Thymus (tissue), 14 donors: ENCODE results near the gene HACD2. TPM values are rescaled to one million over a fixed set of nuclear protein-coding genes. Genes with fewer than 3 reads are reported as not detected.

Experiments
- DNase-seq, 9 donors: peaks; one replicate each; pipeline ENCODE4 v3.0.0-alpha.2; 2013; ENCODE audit warnings: low spot score in 9 of 9, low read depth in 6 of 9, missing footprints in 1 of 9
- H3K27ac ChIP-seq, 2 donors: one replicate each; pipeline ENCODE4 v1.5.1; 2013; ENCODE audit warnings: control low read depth in 1 of 2, low read depth in 1 of 2, low read length in 1 of 2, mild to moderate bottlenecking in 1 of 2, moderate library complexity in 1 of 2
- H3K27me3 ChIP-seq, 2 donors: one replicate each; pipeline ENCODE4 v1.5.1; 2013; ENCODE audit warnings: low read length in 1 of 2; ENCODE audit not compliant: control insufficient read depth in 2 of 2, insufficient read depth in 1 of 2
- H3K36me3 ChIP-seq, 2 donors: one replicate each; pipeline ENCODE4 v1.5.1; 2013; ENCODE audit warnings: low read length in 1 of 2, mild to moderate bottlenecking in 1 of 2, moderate library complexity in 1 of 2; ENCODE audit not compliant: control insufficient read depth in 2 of 2, insufficient read depth in 2 of 2
- H3K4me1 ChIP-seq, 2 donors: one replicate each; pipeline ENCODE4 v1.5.1; 2013; ENCODE audit warnings: low read length in 2 of 2; ENCODE audit not compliant: control insufficient read depth in 2 of 2, insufficient read depth in 2 of 2
- H3K4me3 ChIP-seq, 2 donors: one replicate each; pipeline ENCODE4 v1.5.1; 2013; ENCODE audit warnings: low read length in 2 of 2, control low read depth in 1 of 2, mild to moderate bottlenecking in 1 of 2
- H3K9me3 ChIP-seq, 2 donors: one replicate each; pipeline ENCODE4 v1.5.1; 2013; ENCODE audit warnings: low read length in 1 of 2, mild to moderate bottlenecking in 1 of 2; ENCODE audit not compliant: control insufficient read depth in 2 of 2, insufficient read depth in 1 of 2
- WGBS: extraction: QIAGEN DNeasy Blood & Tissue Kit; methylation state at CpG from one replicate; pipeline ENCODE4 v1.1.7; 2013; 5-methylcytosine and 5-hydroxymethylcytosine counted together
- long read RNA-seq, 10 donors: transcript quantifications; one replicate each; lab custom pipeline, GENCODE V29; 2026
- polyA plus RNA-seq: library from polyadenylated mRNA; stranded (reverse); fragments of 200-250 nt; gene quantifications from one replicate; pipeline ENCODE4 v1.2.3, GENCODE V29; 2013
- total RNA-seq: library from RNA; stranded (reverse); fragments of 120-200 nt; gene quantifications from one replicate; pipeline ENCODE4 v1.2.4, GENCODE V29; 2013
- donor health status: healthy.

HACD2 gene
- 12.2 TPM for total RNA-seq
- polyA plus RNA-seq = 16.1 TPM
- long read RNA-seq, donor 1 = 0 reads
- long read RNA-seq, donor 2, full-length matches to known transcripts = 6 of 6 reads
- long read RNA-seq, donor 2, partial matches to known transcripts = 0 of 6 reads
- long read RNA-seq, donor 2, other reads (novel, unspliced or antisense) = 0 of 6 reads
- long read RNA-seq, donor 3, full-length matches to known transcripts = 2 of 2 reads
- long read RNA-seq, donor 3, partial matches to known transcripts = 0 of 2 reads
- long read RNA-seq, donor 3, other reads (novel, unspliced or antisense) = 0 of 2 reads
- long read RNA-seq, donor 4, full-length matches to known transcripts = 5 of 5 reads
- long read RNA-seq, donor 4, partial matches to known transcripts = 0 of 5 reads
- long read RNA-seq, donor 4, other reads (novel, unspliced or antisense) = 0 of 5 reads
- long read RNA-seq, donor 5, full-length matches to known transcripts = 8 of 8 reads
- long read RNA-seq, donor 5, partial matches to known transcripts = 0 of 8 reads
- long read RNA-seq, donor 5, other reads (novel, unspliced or antisense) = 0 of 8 reads
- long read RNA-seq, donor 6, full-length matches to known transcripts = 10 of 10 reads
- long read RNA-seq, donor 6, partial matches to known transcripts = 0 of 10 reads
- long read RNA-seq, donor 6, other reads (novel, unspliced or antisense) = 0 of 10 reads
- long read RNA-seq, donor 7, full-length matches to known transcripts = 4 of 4 reads
- long read RNA-seq, donor 7, partial matches to known transcripts = 0 of 4 reads
- long read RNA-seq, donor 7, other reads (novel, unspliced or antisense) = 0 of 4 reads
- long read RNA-seq, donor 8, full-length matches to known transcripts = 1 of 1 reads
- long read RNA-seq, donor 8, partial matches to known transcripts = 0 of 1 reads
- long read RNA-seq, donor 8, other reads (novel, unspliced or antisense) = 0 of 1 reads
- long read RNA-seq, donor 9, full-length matches to known transcripts = 4 of 4 reads
- long read RNA-seq, donor 9, partial matches to known transcripts = 0 of 4 reads
- long read RNA-seq, donor 9, other reads (novel, unspliced or antisense) = 0 of 4 reads
- long read RNA-seq, donor 10, full-length matches to known transcripts = 9 of 14 reads
- long read RNA-seq, donor 10, partial matches to known transcripts = 5 of 14 reads
- long read RNA-seq, donor 10, other reads (novel, unspliced or antisense) = 0 of 14 reads

- Histone ChIP-seq H3K27me3 (peaks cover 0 to 7% of the 10 kb centered on the region in 2 donors), H3K9me3 (peaks cover 2 to 12% of the 10 kb centered on the region in 2 donors), H3K36me3 (peaks cover 0 to under 1% of the 10 kb centered on the region in 2 donors), H3K27ac (peak within 1 kb of the TSS; percentile 91 to 94), H3K4me1 (peaks cover 2 to 14% of the 10 kb centered on the region in 2 donors), H3K4me3 (peak within 1 kb of the TSS; percentile 98 to 99)
- peak; percentile 84 to 96 (median 92) for DNase-seq
- under 1% methylated on average over 54 of the region's 54 CpGs for WGBS
Observed at GRCh38 chr3:123584988-123585937, at the start of gene HACD2. HACD2 (minus strand) TSS chr3:123585053; CDS start chr3:123585027, 26 bp downstream.

DNA sequence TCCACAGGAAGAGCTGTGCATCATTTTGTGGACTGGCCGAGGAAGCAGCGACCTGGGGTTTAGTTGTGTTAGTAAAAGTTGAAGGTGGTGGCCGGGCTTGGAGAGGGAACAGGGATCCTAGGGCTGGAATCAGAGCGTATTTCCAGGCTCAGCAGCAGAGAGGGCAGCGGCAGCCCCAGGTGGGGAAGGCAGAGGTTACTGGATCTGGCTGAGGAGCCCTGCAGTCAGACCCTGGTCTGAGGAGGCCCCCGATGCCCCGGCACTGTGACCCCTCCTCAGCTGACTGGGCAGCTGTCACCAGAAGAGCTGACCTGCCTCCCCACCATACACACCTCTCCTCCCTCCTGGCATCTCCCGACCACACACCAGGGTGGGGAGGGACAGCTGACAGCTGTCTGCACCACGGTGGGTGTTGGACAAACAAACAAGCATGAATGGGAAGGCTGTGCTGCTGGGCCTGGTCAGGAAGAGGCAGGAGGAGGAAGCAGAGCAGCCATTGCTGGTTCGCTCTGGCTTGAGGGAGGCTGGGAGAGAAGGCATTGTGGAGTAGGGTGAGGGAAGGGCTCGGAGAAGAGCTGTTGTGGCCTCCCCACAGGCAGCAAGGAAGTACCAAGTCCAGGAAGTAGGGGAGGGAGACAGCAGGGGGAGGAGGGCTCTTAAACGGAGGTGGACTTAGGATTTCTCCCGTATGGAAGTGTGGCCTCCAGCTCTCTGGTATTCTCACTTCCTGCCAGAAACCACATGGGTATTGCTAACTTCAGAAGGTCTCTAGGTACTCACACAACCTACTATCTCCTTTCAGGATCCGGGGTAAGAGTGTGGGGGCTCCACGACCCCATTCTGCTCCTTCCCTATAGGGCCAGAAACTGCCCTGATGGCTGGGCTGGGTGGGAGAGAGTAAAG, 49.5 kb upstream of the HACD2 start:
- DNase-seq = no peak
- H3K9me3 ChIP-seq = no peaks in the 10 kb centered on the region
- no peaks in the 10 kb centered on the region for H3K27me3 ChIP-seq
- H3K4me1 ChIP-seq = peaks cover 0 to 10% of the 10 kb centered on the region in 2 donors
- WGBS = 84% methylated on average over 15 of the region's 15 CpGs
- H3K4me3 ChIP-seq = no peak overlapping the region
- no peaks in the 10 kb centered on the region for H3K36me3 ChIP-seq
- H3K27ac ChIP-seq = no peak overlapping the region

- WGBS = over 99% methylated on average over 2 of the region's 2 CpGs
Observed at GRCh38 chr3:123633530-123633929, 48.7 kb upstream of the HACD2 start.

DNA sequence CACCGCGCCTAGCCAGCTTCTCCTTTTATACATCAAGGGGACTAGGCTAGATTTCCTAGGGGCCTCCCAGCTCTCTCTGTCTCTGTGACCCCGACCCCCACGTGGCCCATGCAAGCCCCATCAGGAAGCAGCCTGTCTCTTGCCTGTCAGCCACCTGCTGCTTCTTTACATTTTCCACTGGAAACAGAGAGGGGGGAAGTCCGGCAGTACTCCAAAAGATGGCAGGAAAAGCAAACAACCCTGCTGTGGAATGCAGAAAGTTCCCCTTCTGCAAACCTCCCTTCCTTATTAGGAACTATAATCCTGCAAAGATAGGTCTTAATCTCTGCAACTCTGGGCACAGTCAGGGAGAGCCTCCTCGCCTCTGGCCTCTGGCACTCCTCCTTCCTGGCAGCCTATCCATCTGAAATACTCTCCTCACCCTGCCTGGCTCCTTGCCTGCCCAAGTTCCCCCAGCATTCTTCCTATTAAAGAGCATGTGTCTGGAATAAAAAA, 47.4 kb upstream of the HACD2 start:
- Histone ChIP-seq H3K4me1 (peaks cover 0 to 10% of the 10 kb centered on the region in 2 donors), H3K27ac (peak overlapping the region in 1 of 2 donors; percentile 3), H3K36me3 (no peaks in the 10 kb centered on the region), H3K9me3 (no peaks in the 10 kb centered on the region), H3K27me3 (no peaks in the 10 kb centered on the region), H3K4me3 (no peak overlapping the region)
- 61% methylated on average over 6 of the region's 6 CpGs for WGBS
- DNase-seq = no peak

More at GRCh38 chr3:123633530-123633929, 48.7 kb upstream of the HACD2 start:
- no peaks in the 10 kb centered on the region for H3K36me3 ChIP-seq
- H3K9me3 ChIP-seq = no peaks in the 10 kb centered on the region
- H3K4me3 ChIP-seq = no peak overlapping the region
- H3K27ac ChIP-seq = no peak overlapping the region
- H3K4me1 ChIP-seq = peaks cover 0 to 10% of the 10 kb centered on the region in 2 donors
- no peak for DNase-seq
- no peaks in the 10 kb centered on the region for H3K27me3 ChIP-seq

GRCh38 chr3:123629747-123630047, 44.8 kb upstream of the HACD2 start:
- Histone ChIP-seq H3K9me3 (no peaks in the 10 kb centered on the region), H3K4me3 (no peak overlapping the region), H3K4me1 (peaks cover 0 to 4% of the 10 kb centered on the region in 2 donors), H3K36me3 (no peaks in the 10 kb centered on the region), H3K27me3 (no peaks in the 10 kb centered on the region), H3K27ac (no peak overlapping the region)
- DNase-seq = no peak
- 94% methylated on average over 4 of the region's 4 CpGs for WGBS

GRCh38 chr3:123628996-123629746, 44.3 kb upstream of the HACD2 start:
- peaks cover 0 to 4% of the 10 kb centered on the region in 2 donors for H3K4me1 ChIP-seq
- H3K4me3 ChIP-seq = no peak overlapping the region
- WGBS = 98% methylated on average over 22 of the region's 22 CpGs
- no peaks in the 10 kb centered on the region for H3K9me3 ChIP-seq
- no peak overlapping the region for H3K27ac ChIP-seq
- no peaks in the 10 kb centered on the region for H3K27me3 ChIP-seq
- no peak for DNase-seq
- H3K36me3 ChIP-seq = no peaks in the 10 kb centered on the region
